CD4-positive, alpha-beta T cell treated with Interleukin-12 subunit alpha and Interleukin-12 subunit beta, for 1 hour (primary cell): ENCODE results near the gene MALRD1.

ENCODE experiments used
- DNase-seq: peaks from one replicate; pipeline ENCODE4 v3.0.0-alpha.2; 2020

MALRD1 gene

GRCh38 chr10:19656420-19657042 is 607.9 kb downstream of the MALRD1 start:
- no peak for DNase-seq

DNA sequence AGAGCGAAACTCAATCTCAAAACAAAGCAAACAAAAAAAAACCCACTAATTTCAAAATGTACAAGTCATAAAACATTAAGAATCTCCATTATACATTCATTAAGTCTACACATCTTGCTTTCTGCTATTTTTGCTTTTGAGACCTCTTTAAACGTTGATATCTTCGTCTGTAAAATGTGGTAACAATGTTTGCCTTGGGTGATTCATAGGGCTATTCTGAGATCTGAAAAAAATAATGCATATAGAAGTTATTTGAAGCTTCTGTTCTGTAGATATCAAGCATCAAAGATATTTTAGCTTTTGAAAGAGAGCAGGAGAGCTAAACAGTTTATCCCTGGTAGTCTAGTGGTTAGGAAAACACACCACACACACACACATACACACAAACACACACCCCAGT is 609.5 kb downstream of the MALRD1 start:
- DNase-seq: no peak

- DNase-seq: no peak
Observed at GRCh38 chr10:19658622-19659233, 610.1 kb downstream of the MALRD1 start.

DNA sequence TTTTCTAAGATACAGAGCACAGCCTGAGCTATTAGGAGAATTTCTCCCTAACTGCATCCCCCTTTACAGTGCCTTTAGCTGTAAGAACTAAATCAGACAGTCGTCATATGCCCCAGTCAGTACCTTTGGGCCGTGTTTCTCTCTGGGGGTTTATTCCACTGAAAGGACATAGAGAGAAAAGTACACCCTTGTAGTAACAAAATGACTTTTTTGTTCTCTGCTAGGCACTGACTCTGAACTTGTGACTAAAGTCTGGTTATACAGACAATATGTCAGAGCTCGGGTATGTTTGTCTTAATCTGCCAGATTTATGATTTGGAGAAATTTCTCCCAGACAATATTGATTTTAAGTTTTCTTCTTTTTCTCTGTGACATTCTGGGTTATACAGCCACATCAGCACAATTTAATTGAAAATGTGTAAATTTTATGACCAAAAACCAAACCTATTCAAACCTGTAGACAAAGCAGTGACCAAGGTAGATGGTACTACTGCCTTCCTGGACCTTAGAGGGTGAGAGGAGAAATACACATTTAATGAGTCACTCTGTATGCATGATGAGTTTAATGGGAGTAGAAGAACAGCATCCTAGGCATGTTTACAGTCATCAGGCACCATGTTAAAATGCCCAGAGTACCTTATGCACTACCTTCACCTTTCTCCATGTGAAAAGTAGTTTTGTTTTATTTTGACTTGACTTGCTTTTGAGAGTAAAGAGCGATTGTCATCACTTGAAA is 611.5 kb downstream of the MALRD1 start:
- no peak for DNase-seq

- no peak for DNase-seq
Observed at GRCh38 chr10:19663344-19663743, 614.7 kb downstream of the MALRD1 start.

DNA sequence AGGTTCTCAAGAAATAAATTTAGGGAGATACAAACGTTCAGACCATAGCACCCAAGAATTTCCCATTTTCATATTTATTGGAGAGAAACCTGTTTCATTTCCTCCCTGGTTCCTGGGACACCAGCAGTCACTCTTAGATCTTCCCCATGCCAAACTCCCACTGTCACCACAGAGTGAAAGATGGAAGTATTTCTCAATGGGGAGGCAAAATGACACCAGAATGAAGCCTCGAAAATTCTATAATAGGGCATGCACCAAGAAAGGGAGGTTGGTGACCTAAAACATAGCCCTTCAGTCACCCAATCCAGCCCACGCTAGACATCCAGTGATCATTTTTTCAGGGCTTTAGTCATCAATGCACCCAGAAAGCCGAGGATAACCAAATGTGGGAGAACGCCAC is 619.5 kb downstream of the MALRD1 start:
- no peak for DNase-seq

DNA sequence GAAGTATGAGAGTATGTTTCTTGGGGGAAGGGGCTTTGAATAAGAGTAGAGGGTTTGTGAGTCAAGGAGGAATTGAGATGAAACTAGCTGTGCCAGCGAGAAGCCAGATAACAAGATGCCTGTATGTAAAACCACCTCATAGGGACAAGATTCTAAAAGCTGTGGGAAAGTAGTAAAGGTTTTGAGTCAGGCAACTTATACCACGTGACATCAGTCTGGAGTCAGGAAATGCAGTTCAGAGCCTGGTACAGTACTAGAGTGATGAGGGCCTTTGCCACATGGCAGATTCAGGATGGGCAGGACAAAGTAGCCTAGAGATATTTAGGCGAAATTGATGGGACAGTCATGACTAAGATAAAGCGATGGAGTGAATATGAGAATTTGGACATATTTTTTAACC is 627.5 kb downstream of the MALRD1 start:
- no peak for DNase-seq

- DNase-seq: no peak
Observed at GRCh38 chr10:19683356-19683755, 634.8 kb downstream of the MALRD1 start.

DNA sequence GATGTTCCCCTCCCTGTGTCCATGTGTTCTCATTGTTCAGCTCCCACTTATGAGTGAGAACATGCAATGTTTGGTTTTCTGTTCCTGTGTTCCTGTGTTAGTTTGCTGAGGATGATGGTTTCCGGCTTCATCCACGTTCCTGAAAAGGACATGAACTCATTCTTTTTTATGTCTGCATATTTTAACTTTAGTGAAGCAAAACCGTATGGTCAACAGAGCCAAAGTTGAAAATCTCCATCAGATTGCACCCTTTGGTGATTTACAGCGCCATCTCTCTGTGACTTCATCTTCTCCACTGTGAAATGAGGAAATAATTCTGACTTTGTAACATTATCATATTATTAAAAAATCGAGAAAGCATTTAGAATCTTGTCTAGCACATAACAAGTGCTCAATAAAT is 635.4 kb downstream of the MALRD1 start:
- DNase-seq: no peak

GRCh38 chr10:19688344-19688743 is 639.7 kb downstream of the MALRD1 start:
- DNase-seq: no peak

GRCh38 chr10:19689231-19689630 is 640.6 kb downstream of the MALRD1 start:
- DNase-seq: no peak

DNA sequence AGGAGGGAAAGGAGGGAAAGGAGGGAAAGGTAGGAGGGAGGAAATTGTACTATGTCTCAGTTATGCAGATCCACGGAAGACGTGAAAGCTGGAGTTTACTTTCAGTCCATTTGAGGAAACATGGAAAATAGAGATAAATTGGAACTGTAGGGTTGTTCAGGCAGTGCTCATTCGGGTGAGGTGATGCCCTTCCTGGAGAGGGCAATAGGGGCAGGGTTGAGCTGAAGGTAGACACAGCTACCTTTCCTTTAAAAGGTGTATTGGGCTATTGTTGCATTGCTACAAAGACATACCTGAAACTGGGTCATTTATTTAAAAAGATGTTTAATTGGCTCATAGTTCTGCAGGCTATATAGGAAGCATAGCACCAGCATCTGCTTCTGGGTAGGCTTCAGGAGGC is 650.7 kb downstream of the MALRD1 start:
- no peak for DNase-seq

DNA sequence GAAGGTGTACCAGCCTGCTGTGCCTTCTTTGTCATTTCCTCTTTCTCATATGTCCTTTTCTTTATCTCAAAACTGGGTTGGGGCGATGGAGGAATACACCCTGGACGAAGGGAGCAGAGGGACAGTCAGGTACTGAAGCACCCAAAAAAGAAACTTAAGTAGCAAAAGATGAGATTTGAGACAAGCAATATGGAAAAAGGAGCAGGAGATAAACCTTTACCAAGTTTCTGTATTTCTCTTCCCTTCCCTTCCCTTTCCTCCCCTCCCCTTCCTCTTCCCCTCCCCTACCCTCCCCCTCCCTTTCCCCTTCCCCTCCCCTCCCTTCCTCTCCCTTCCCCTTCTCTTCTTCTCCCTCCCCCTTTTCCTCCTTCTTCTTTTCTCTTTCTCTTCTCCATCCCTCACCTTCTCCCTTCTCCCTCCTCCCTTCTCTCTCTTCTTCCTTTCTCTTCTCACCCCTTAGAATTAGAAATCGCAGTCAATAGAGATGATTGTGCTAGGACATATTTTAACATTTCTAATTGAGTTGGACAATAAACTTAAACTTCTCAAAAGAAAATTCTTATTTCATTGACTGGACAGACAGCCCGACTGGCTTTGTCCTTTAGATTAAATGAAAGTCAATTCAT is 652.9 kb downstream of the MALRD1 start:
- DNase-seq: no peak

- no peak for DNase-seq
Observed at GRCh38 chr10:19702215-19702614, 653.6 kb downstream of the MALRD1 start.

DNA sequence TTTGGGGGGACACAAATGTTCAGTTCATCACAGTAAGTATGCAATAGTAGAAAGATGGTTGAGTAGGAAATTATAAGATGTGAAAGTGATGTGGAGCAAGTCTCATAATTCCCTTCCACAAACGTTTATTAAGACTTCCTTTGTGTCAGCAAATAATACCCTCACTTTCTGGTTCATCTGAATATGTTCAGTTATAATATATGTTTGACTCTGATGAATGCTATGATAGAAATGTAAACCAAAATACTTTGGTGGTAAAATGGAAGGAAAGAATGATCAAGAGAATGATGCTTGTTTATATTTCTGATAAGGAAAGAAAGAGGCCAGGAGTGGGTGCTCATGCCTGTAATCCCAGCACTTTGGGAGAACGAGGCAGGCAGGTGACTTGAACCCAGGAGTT is 655.9 kb downstream of the MALRD1 start:
- DNase-seq: no peak

DNA sequence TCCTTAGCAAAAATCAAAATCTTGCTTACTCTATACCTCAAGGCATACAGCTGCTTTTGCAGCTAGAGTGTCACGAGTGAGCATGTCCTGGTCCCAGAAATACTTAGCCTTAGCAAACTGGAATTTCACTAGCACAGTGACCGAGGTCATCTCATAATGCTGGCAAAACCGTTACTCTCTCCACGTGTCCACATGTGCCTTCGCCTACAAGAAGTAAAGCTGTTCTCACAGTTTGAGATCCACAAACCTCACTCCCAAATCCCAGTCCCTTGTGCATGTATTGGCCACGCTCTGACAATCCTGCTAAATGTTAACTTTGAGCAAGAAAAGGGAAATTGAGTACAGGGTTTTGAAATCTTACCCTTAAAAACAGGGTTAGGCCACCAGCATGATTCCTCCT is 656.6 kb downstream of the MALRD1 start:
- no peak for DNase-seq

- no peak for DNase-seq
Observed at GRCh38 chr10:19706904-19707303, 658.3 kb downstream of the MALRD1 start.

DNA sequence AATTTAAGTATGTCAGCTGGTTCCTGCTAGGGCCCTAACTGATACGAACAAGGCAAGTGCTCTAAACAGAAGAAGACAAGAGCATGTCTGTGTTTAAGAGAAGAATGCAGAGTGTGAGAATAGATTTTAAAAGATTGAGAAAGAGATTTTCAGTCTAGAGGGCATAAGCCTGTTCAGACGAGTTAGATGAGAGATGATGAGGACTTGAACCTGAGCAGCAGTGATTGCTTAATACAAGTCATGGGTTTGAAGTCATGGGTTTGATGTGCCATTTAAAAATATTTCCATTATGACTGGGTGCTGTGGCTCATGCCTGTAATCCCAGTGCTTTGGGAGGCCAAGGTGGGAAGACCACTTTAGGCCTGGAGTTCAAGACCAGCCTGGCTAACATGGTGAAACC is 658.8 kb downstream of the MALRD1 start:
- no peak for DNase-seq

DNA sequence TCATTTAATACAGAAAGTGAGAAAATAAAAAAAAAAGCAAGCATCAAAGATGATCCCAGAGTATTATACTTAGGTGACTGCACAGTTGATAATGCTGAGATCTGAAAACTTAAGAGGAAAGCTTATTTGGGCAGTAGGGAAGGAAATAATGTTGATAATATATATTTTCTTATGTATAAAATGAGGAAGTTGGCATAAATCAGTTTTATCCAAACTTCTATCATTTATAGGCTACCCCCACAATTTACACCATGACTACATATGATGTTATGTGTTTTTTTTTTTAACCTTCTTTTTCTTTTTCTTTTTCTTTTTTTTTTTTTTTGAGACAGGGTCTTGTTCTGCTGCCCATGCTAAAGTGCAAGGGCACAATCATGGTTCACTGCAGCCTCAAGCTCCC is 659.4 kb downstream of the MALRD1 start:
- no peak for DNase-seq

DNA sequence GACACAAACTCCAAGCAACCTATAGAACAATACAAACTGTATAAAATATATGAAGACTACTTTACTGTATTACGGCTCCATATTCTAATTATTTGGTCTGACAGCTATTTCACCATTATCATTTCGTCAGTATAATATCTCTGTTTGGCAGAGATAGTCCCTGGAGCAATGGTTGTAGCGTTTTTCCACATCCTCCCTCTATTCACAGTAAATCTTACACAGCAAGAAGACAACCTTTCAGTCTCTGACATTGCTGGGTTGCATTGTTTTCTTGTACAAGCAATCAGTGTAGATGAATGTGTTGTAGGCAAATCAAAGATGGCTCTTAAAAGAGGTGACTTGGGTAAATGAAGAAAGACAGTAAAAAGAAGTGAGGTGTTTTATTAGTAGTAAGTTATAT is 662.0 kb downstream of the MALRD1 start:
- DNase-seq: no peak

- no peak for DNase-seq
Observed at GRCh38 chr10:19713159-19713558, 664.6 kb downstream of the MALRD1 start.

- no peak for DNase-seq
Observed at GRCh38 chr10:19713800-19714525, 665.4 kb downstream of the MALRD1 start.

DNA sequence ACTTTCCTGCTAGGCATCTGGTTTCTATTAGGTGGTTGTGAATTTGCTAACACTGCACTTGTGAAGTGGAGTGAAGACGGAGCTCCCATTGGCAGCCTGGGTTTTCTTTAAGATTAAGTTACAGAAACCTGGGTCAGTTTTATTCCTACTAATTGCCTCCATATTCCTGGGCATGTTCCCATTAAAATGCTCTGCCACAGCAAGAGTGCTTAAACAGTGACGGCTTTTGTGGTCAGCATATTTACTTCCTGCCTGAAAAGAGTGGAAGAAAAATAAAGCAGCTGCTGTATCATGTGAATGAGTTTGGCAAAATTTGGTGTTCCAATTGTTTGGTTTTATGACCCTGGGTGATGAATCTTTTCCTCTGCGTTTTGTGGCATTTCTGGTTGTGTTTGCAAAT is 670.7 kb downstream of the MALRD1 start:
- DNase-seq: no peak
